RWPE1 (cell line): Measurements from ENCODE around the gene HABP4.

Experiments
- CTCF ChIA-PET: fragments of 350-600 bp; sonication (Branson Sonifier 250); formaldehyde crosslinking; extraction: SDS; loops from one replicate; lab custom pipeline; 2021; lab: Yijun Ruan, JAX
- POLR2A ChIA-PET: fragments of 400-600 bp; formaldehyde crosslinking; extraction: SDS; loops from one replicate; lab custom pipeline; 2020; ENCODE audit warnings: antibody characterized with exemption; ENCODE audit not compliant: low non-redundant PET; lab: Yijun Ruan, JAX
- DNase-seq: peaks from one replicate; pipeline ENCODE4 v3.0.0; 2012; ENCODE audit warnings: low spot score
- H3K27ac ChIP-seq: fragments of 450-650 bp; 2 replicates; pipeline ENCODE4 v1.5.1; 2017
- CTCF ChIP-seq: fragments of 450-650 bp; conservative IDR thresholded peaks from 2 replicates; pipeline ENCODE4 v1.5.1; 2017; ENCODE audit warnings: low read depth, mild to moderate bottlenecking

The HABP4 gene

GRCh38 chr9:96524764-96525163 is 74.8 kb downstream of the HABP4 start:
- ChIA-PET CTCF (interaction anchor here (0.6 kb wide), 1 partner anchor 69 kb away, joined by 3 read pairs; no protein-coding TSS in a partner anchor), POLR2A (no interaction called here)
- no peak overlapping the region for H3K27ac ChIP-seq
- TF ChIP-seq CTCF, result no peak
- DNase-seq, result no peak

- CTCF ChIA-PET, result no interaction called here
Measured at GRCh38 chr9:96532173-96532572, 82.2 kb downstream of the HABP4 start.

GRCh38 chr9:96540106-96540505 is 90.1 kb downstream of the HABP4 start:
- CTCF ChIA-PET, result interaction anchor here (0.5 kb wide), 1 partner anchor 25 kb away, joined by 3 read pairs; no protein-coding TSS in a partner anchor
- POLR2A ChIA-PET, result no interaction called here
- TF ChIP-seq CTCF, result no peak
- H3K27ac ChIP-seq, result no peak overlapping the region
- DNase-seq, result no peak

More at GRCh38 chr9:96532173-96532572, 82.2 kb downstream of the HABP4 start:
- TF ChIP-seq CTCF, result no peak
- H3K27ac ChIP-seq, result no peak overlapping the region
- DNase-seq, result no peak
- POLR2A ChIA-PET, result no interaction called here
